HG03066 (cell line): ENCODE measurements around the gene DCLK3.

Experiments
- ATAC-seq: cut with Tn5 transposase; IDR thresholded peaks from one replicate; pipeline ENCODE4 v1.9.1; 2021; ENCODE audit warnings: low read depth; ENCODE audit not compliant: unreplicated experiment

DCLK3 gene

DNA sequence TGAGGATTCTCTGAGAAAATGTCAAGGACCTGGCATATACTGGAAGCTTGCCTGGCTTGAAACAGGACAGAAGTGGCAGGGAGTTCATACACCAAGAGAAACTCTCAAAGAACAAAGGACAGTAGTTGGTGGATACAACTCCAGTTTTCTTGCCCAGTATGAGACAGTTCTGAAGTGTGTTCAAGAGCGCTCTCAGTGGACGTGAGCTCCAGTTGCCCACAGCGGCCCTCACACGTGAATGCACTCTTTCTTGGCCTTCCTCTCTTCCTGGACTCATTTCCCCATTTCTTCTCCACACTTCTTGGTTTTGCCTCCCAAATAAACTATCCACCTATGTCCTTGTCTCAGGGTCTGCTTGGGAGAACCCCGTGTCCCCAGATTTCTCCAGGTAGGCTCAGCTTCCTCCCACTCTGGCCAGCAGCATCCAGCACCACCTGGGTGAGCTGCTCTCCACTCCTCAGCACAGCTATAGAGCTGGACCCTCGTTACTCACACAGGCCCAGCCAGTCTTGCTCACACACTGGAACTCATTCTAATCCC, 54.5 kb downstream of the DCLK3 start:
- ATAC-seq: no peak

GRCh38 chr3:36709281-36709680, 55.1 kb downstream of the DCLK3 start:
- ATAC-seq: no peak

DNA sequence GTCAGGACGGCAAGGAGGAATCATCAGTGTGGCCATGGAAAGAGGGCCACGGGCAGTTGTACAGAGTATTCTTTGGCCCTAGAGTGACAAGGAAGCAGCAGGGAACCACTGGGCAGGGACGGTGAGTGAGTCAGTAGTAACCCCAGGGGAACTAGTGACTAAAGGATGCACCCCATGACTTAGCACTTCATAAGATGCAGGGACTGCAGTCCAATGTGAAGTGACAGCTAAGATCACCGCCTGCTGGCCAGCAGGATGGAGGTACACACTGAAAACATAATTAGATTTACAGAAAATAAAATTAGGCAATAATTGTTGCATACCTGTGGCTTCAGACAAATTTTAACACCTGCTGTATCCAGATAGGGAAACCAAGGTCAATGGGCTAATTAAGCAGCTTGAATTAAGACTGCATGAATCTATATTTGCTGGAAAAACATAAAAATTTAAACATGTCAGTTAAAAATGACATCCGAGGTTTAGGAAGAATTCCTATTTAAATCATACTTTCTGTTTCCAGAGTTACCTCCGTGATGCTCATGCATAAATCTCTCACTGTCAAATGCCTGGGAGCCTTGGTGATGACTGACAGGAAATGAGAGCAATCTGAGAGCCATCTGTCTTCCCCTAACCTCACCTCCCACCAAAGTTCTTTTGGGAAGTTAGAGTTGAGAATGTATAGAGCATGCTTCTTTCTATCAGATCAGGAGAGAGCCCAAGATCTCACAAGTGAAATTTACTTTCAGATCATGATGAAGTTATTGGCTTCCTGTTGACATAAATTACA, 56.5 kb downstream of the DCLK3 start:
- ATAC-seq: peak; percentile 73

GRCh38 chr3:36705015-36705414, 59.3 kb downstream of the DCLK3 start:
- no peak for ATAC-seq

- no peak for ATAC-seq
Observed at GRCh38 chr3:36704280-36704679, 60.1 kb downstream of the DCLK3 start.

DNA sequence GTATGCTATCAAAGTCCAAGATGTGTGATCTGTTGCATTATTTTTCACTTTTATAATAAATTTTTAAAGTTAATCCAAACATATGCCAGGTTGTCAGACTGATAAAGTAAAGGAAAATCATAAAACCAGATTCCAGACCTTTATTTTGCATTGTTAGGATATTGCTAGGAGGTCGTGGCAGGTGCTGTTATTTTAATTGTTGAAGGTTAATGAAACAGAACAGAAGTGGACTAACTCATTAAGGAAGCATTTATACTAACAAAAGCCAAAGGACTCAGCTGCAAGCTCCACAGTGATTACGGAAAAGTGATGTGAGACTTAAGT, 63.1 kb downstream of the DCLK3 start:
- no peak for ATAC-seq

GRCh38 chr3:36700537-36701248, 63.7 kb downstream of the DCLK3 start:
- ATAC-seq: peak; percentile 71

- ATAC-seq: no peak
Observed at GRCh38 chr3:36698314-36698713, 66.0 kb downstream of the DCLK3 start.

GRCh38 chr3:36697229-36698001, 66.9 kb downstream of the DCLK3 start:
- no peak for ATAC-seq

DNA sequence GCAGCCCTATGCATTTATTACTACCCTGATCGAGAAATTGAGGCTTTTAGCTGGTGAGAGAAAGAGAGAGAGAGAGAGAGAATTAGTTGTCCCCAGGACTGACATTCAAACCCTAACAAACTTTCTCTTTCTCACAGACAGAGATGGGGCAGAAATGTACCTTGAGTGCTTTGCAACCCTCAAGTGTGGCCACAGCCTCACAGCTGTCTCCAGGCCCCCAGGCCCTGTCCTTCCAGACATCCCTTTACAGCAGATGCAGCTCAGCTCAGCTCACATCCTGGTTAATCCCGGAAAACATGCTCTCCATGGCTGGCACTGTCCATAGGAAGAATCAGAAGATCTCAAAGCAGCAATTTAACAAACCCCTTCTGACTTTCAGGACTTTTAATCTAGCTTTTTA, 67.6 kb downstream of the DCLK3 start:
- ATAC-seq: no peak

DNA sequence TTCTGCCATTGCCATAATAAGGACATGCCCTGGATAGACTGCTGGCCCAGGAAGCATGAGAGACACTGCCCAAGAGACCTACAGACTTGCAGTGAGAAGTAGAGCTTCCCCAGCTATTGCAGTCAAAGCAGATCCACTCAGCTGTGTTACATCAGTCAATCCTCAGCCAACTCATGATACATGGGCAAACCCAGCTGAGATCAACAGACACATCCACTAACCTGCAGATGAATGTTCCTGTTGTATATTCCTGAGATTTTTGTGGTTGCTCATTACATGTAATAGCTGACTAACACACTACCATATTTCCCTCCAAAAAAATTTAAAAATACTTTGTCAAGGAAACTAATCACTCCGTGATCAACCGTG, 68.6 kb downstream of the DCLK3 start:
- ATAC-seq: no peak

- ATAC-seq: no peak
Observed at GRCh38 chr3:36695113-36695768, 69.1 kb downstream of the DCLK3 start.

GRCh38 chr3:36693670-36694069, 70.7 kb downstream of the DCLK3 start:
- ATAC-seq: peak; percentile 54

DNA sequence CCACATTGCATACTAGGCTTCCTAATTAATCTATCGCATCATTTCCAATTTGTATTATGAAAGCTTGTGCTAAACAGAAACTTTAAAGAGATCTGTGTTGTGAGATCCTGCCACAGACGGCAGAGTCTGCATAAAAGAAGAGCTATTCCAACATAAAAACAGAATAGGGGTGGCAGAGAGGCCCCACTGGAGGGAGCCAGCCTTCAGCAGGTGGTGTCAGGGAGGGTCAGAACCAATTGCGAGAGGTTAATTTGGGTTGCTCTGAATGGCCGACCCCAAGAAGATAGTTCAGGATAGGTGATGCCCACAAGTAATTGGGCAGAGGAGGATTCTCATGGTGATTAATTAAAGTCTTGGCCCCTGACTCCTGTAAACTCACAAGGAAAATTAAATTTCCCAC, 74.8 kb downstream of the DCLK3 start:
- ATAC-seq: no peak

DNA sequence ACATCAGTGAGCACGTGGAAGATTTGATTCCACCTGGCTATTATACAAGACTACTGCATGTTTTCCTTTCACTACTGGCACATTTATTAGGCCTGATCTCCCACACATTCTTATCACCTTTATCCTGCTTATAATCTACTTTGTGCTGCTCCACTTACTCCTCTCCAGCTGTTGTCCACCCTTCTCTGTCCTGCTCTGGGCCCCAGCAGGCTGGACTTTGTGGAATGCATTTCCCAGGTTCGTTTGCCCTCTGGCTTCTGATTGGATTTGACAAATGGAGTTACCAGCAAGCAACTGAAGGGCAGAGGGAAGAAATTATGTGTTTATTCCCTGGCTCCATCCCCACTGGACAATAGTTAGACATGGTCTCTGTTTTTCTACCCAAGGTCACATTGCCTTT, 75.5 kb downstream of the DCLK3 start:
- ATAC-seq: no peak

DNA sequence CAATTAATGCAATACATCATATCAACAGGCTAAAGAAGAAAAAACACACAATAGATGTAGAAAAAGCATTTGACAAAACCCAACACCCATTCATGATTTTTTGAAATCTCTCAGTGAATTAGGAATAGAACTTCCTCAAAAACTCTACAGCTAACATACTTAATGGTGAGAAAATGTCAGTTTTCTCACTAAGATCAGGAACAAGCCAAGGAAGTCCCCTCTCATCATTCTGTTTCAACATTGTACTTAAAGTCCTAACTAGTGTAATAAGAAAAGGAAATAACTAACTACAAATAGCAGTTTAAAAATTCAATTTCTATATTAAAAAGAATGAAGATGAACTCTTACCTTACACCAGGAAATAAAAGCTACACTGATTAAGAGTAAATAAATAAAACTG, 77.8 kb downstream of the DCLK3 start:
- ATAC-seq: no peak

DNA sequence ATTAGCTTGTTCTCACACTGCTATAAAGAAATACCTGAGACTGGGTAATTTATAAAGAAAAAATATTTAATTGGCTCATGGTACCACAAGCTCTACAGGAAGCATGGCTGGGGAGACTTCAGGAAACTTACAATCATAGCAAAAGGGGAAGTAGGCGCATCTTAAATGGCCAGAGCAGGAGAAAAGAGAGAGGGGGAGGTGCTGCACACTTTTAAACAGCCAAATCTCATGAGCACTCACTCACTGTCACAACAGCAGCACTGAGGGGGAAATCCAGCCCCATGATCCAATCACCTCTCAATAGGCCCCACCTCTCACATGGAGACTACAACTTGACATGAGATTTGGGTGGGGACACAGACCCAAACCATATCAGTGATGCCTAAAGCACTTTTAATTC, 82.5 kb downstream of the DCLK3 start:
- ATAC-seq: no peak

DNA sequence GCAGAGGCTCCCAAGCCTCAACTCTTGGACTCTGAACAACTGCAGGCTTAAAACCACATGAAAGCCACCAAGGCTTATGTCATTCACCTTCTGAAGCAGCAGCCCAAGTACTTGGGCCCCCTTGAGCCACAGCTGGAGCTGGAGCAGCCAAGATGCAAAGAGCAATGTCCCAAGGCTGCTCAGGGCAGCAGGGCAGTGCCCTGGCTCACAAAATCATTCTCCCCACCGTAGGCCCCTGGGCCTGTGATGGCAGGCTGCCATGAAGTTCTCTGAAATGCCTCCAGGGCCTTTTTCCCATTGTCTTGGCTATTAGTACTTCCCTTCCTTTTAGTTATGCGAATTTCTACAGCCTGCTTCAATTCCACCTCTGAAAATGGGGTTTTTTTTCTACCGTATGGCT, 83.4 kb downstream of the DCLK3 start:
- ATAC-seq: no peak

- ATAC-seq: no peak
Observed at GRCh38 chr3:36679384-36680200, 84.8 kb downstream of the DCLK3 start.
